Subcutaneous abdominal adipose tissue (tissue), 5 donors: ENCODE measurements around the gene GPAT2.
"Not testable (repeated sequence)": the region's sequence is repeated elsewhere in the genome, so short reads cannot be mapped to it uniquely, and the experiment has no call there.

ENCODE experiments used
- H3K27ac ChIP-seq: one replicate; pipeline ENCODE4 v1.7.0; 2013; ENCODE audit warnings: low read depth, mild to moderate bottlenecking, inconsistent platforms, low read length, moderate library complexity
- H3K27me3 ChIP-seq, 5 donors: one replicate each; pipeline ENCODE4 v1.7.0; 2013; ENCODE audit warnings: low read length in 5 of 5, inconsistent platforms in 1 of 5; ENCODE audit not compliant: control insufficient read depth in 5 of 5, insufficient read depth in 4 of 5
- H3K36me3 ChIP-seq, 5 donors: one replicate each; pipeline ENCODE4 v1.7.0; 2013; ENCODE audit warnings: low read length in 5 of 5; ENCODE audit not compliant: control insufficient read depth in 5 of 5, insufficient read depth in 5 of 5
- H3K4me1 ChIP-seq, 5 donors: one replicate each; pipeline ENCODE4 v1.7.0; 2013; ENCODE audit warnings: low read length in 5 of 5, mild to moderate bottlenecking in 3 of 5, moderate library complexity in 1 of 5; ENCODE audit not compliant: control insufficient read depth in 5 of 5, insufficient read depth in 5 of 5
- H3K4me3 ChIP-seq, 5 donors: one replicate each; pipeline ENCODE4 v1.7.0; 2013; ENCODE audit warnings: low read length in 5 of 5, low read depth in 1 of 5
- H3K9ac ChIP-seq, 5 donors: one replicate each; pipeline ENCODE4 v1.7.0; 2013; ENCODE audit warnings: low read length in 5 of 5, mild to moderate bottlenecking in 4 of 5, moderate library complexity in 3 of 5
- H3K9me3 ChIP-seq, 5 donors: one replicate each; pipeline ENCODE4 v1.7.0; 2013; ENCODE audit warnings: low read length in 5 of 5; ENCODE audit not compliant: control insufficient read depth in 5 of 5
- donor health status: healthy.
- donor health status: healthy.
- donor health status: healthy.
- donor health status: healthy.
- donor health status: healthy.

The GPAT2 gene

DNA sequence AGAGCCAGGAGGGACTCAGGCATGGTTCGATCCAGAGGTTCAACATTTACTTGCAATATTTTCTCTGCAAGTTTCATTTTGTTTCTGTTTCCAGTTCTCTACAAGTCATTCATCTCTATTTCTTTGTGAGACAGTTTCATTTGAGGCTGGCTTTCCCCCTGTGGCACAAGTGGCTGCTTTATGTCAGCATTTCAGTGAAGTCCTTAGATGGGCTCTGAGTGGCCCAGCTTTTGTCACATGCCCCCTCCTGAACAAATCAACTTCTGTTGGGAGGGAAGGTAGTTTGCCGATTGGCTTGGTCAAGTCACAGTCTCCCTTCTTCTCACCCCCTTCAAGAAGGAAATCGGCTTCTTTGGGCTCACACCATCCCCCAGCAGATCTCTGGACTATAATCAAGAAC, 17.9 kb upstream of the GPAT2 start:
- H3K4me1 ChIP-seq, H3K27ac ChIP-seq, H3K9me3 ChIP-seq, H3K27me3 ChIP-seq, H3K4me3 ChIP-seq, H3K36me3 ChIP-seq, H3K9ac ChIP-seq: not testable (repeated sequence)

GRCh38 chr2:96049917-96050262, 15.2 kb upstream of the GPAT2 start:
- not testable (repeated sequence) for H3K27me3 ChIP-seq, H3K9ac ChIP-seq, H3K4me1 ChIP-seq, H3K27ac ChIP-seq, H3K36me3 ChIP-seq, H3K4me3 ChIP-seq, H3K9me3 ChIP-seq

GRCh38 chr2:96049049-96049916, 14.6 kb upstream of the GPAT2 start:
- H3K36me3 ChIP-seq, H3K27me3 ChIP-seq, H3K9me3 ChIP-seq, H3K4me1 ChIP-seq, H3K27ac ChIP-seq, H3K4me3 ChIP-seq, H3K9ac ChIP-seq: not testable (repeated sequence)

DNA sequence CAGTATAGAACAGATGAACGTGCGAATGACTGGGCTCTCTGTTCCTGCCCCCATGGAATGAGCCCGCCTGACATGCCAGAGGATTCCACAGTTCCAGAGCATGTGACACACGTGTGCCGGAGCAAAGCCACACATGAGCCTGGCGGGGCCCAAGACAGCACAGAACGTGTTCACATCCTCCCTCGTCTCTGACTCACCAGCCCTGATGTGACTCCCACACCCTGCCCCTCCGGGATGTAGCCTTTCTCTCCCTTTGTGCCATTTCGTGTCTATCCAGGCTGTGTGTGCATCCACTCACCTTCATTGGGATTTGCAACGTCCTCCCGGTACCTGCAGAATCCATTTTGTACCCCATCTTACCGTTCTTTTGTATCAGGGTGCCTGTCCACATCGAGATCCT, 838 bp upstream of the GPAT2 start:
- not testable (repeated sequence) for H3K4me1 ChIP-seq, H3K9ac ChIP-seq, H3K27ac ChIP-seq, H3K36me3 ChIP-seq, H3K27me3 ChIP-seq, H3K4me3 ChIP-seq, H3K9me3 ChIP-seq

DNA sequence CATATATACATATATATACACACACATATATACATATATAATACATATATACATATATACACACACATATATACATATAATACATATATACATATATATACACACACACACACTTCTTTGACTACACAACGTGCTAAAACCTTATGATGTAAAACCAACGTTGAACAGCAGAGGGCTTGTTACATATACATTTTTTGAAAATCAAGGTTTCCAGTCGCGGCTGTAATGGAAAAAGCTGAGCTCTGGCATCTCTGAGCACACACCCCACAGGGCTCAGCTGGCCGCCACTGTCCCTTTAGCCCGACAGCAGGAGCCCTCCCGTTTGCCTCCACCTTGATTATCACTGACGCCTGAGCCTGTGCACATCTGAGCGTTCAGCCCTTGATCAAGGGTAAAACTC, 719 bp downstream of the GPAT2 start:
- H3K27ac ChIP-seq, H3K4me3 ChIP-seq, H3K27me3 ChIP-seq, H3K9me3 ChIP-seq, H3K4me1 ChIP-seq, H3K9ac ChIP-seq, H3K36me3 ChIP-seq: not testable (repeated sequence)

GRCh38 chr2:96027725-96028325, 6.9 kb downstream of the GPAT2 start:
- H3K9me3 ChIP-seq, H3K9ac ChIP-seq, H3K27ac ChIP-seq, H3K27me3 ChIP-seq, H3K4me3 ChIP-seq, H3K36me3 ChIP-seq, H3K4me1 ChIP-seq: not testable (repeated sequence)

DNA sequence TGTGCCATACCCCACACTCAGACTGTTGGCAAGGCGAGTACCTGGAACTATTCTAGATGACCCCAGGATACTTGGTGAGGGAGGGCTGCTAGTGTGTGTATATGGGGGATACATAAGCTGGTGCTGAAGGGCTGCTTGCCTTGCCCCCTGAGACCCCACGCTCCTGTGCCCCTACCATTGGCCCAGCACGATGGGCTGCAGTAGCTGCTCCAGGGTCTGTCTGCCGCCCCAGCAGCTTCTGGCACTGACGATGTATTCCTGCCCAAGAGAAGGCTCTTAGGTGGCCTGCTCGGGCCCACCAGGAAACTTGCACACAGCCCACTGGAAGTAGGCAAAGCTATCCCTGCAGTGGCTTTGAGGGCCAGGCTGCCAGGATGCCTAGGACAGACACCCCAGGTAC, 9.0 kb downstream of the GPAT2 start:
- not testable (repeated sequence) for H3K9me3 ChIP-seq, H3K27ac ChIP-seq, H3K36me3 ChIP-seq, H3K9ac ChIP-seq, H3K4me1 ChIP-seq, H3K4me3 ChIP-seq, H3K27me3 ChIP-seq

DNA sequence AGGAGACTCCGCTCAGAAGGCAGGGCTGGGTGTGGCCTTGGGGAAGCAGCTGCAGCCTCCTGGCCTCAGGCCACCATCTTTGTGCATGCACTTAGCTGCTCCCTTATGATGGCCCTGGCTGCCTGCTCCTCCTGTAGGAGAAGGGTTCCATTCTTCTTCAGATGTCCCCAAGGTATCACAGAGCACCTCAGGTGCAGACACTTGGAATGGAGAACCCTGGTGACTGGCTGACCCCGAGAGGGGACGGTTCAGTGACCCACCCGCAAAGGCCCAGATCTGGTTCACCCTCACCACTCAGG, 9.6 kb downstream of the GPAT2 start:
- Histone ChIP-seq H3K9ac (no peak overlapping the region), H3K4me3 (no peak overlapping the region), H3K27me3 (no peaks in the 10 kb centered on the region), H3K36me3 (no peaks in the 10 kb centered on the region), H3K27ac (no peak overlapping the region), H3K9me3 (no peaks in the 10 kb centered on the region), H3K4me1 (peaks cover 0 to 5% (median 0%) of the 10 kb centered on the region in 5 donors)

- H3K4me3 ChIP-seq = no peak overlapping the region
- no peak overlapping the region for H3K9ac ChIP-seq
- H3K27ac ChIP-seq = no peak overlapping the region
These were observed 10.2 kb downstream of the GPAT2 start for GRCh38 chr2:96024336-96025193.

DNA sequence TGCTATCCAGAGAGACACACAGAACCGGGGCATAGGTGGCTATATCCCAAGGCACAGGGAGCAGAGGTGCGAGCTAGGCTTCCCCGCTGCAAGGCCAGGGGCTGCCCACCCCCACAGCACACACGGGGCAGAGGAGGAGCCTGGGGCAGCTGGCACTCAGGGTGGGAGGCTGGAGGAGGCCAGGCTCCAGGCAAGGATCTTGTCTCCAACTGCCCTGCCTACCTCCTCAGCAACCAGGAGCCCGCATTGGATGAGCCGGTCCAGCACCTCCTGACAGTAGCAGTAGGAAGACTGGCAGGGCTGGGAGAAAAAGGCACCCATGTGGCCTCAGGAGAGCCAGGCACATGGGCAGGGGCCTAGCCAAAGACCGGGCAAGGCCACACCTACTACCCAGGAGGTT, 11.0 kb downstream of the GPAT2 start:
- not testable (repeated sequence) for H3K9ac ChIP-seq, H3K27me3 ChIP-seq, H3K4me3 ChIP-seq, H3K36me3 ChIP-seq, H3K27ac ChIP-seq, H3K4me1 ChIP-seq, H3K9me3 ChIP-seq

More at GRCh38 chr2:96024336-96025193, 10.2 kb downstream of the GPAT2 start:
- Histone ChIP-seq H3K27me3 (no peaks in the 10 kb centered on the region), H3K36me3 (no peaks in the 10 kb centered on the region), H3K9me3 (no peaks in the 10 kb centered on the region), H3K4me1 (peaks cover 0 to 5% (median 0%) of the 10 kb centered on the region in 5 donors)
